UCSD-AML1 (cell line): ENCODE data around the gene PACRG.

ENCODE experiments used
- DNase-seq: peaks from one replicate; lab custom pipeline; 2025; ENCODE audit not compliant: unreplicated experiment; lab: John Stamatoyannopoulos, UW

The PACRG gene

GRCh38 chr6:163191704-163192537 is 464.1 kb downstream of the PACRG start:
- no peak for DNase-seq

GRCh38 chr6:163192591-163192990 is 464.8 kb downstream of the PACRG start:
- DNase-seq = no peak

- no peak for DNase-seq
These were observed 465.6 kb downstream of the PACRG start for GRCh38 chr6:163193326-163193725.

- no peak for DNase-seq
These were observed 468.2 kb downstream of the PACRG start for GRCh38 chr6:163195721-163196691.

- DNase-seq = no peak
These were observed 470.1 kb downstream of the PACRG start for GRCh38 chr6:163197839-163198238.

- DNase-seq = no peak
These were observed 470.6 kb downstream of the PACRG start for GRCh38 chr6:163198396-163198795.

- DNase-seq = no peak
These were observed 471.6 kb downstream of the PACRG start for GRCh38 chr6:163199371-163199770.

GRCh38 chr6:163200289-163200688 is 472.5 kb downstream of the PACRG start:
- no peak for DNase-seq

GRCh38 chr6:163200694-163201093 is 472.9 kb downstream of the PACRG start:
- no peak for DNase-seq

GRCh38 chr6:163201855-163202254 is 474.1 kb downstream of the PACRG start:
- no peak for DNase-seq

GRCh38 chr6:163206196-163206595 is 478.4 kb downstream of the PACRG start:
- DNase-seq = no peak

GRCh38 chr6:163207431-163208383 is 479.9 kb downstream of the PACRG start:
- DNase-seq = no peak

GRCh38 chr6:163209005-163209404 is 481.2 kb downstream of the PACRG start:
- DNase-seq = no peak

- no peak for DNase-seq
These were observed 484.3 kb downstream of the PACRG start for GRCh38 chr6:163212123-163212522.

GRCh38 chr6:163214259-163214658 is 486.5 kb downstream of the PACRG start:
- DNase-seq = no peak

GRCh38 chr6:163218361-163218894 is 490.7 kb downstream of the PACRG start:
- no peak for DNase-seq

GRCh38 chr6:163226181-163226835 is 498.5 kb downstream of the PACRG start:
- no peak for DNase-seq

GRCh38 chr6:163226836-163227485 is 499.2 kb downstream of the PACRG start:
- DNase-seq = no peak

- no peak for DNase-seq
These were observed 500.3 kb downstream of the PACRG start for GRCh38 chr6:163228041-163228440.
